Esophagus squamous epithelium (tissue), 4 donors: Measurements from ENCODE around the gene FBXL7.

Source experiments
- POLR2A ChIP-seq, 4 donors: fragments of 450-650 bp; IDR thresholded peaks; one replicate each; pipeline ENCODE4 v1.6.1; 2017; ENCODE audit warnings: antibody characterized with exemption in 4 of 4, mild to moderate bottlenecking in 4 of 4, moderate library complexity in 3 of 4
- TF ChIP-seq, protein P1 (sequence below), 6 experiments: fragments of 450-650 bp in 4 of 6; fragments of 200-600 bp in 2 of 6; sonication (generic) in 2 of 6; IDR thresholded peaks; one replicate each; pipeline ENCODE4 v1.5.1; 2016 to 2019; ENCODE audit warnings: antibody characterized with exemption in 6 of 6, mild to moderate bottlenecking in 4 of 6, moderate library complexity in 4 of 6

DNA sequence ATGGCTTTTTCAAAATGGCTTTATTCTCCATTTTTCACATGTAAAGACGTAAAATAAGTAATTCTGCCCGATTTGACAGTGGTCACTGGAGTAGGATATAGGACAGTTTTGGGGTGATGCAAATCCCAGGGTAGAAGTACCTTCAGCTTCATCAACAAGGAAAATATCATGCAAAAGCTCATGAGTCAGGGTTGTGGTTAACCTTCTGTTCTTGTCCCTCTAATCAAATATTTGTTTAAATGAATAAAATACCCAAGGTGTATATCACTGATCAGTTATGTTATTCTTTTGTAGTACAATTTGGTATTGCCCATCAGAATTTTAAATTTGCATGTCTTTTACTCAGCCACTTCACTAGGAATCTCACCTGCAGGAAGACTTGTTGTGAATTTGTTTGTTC lies 40.0 kb downstream of the FBXL7 start:
- no peak for TF ChIP-seq POLR2A (IDR thresholded peaks at IDR 0.05)
- TF ChIP-seq, protein P1, sequence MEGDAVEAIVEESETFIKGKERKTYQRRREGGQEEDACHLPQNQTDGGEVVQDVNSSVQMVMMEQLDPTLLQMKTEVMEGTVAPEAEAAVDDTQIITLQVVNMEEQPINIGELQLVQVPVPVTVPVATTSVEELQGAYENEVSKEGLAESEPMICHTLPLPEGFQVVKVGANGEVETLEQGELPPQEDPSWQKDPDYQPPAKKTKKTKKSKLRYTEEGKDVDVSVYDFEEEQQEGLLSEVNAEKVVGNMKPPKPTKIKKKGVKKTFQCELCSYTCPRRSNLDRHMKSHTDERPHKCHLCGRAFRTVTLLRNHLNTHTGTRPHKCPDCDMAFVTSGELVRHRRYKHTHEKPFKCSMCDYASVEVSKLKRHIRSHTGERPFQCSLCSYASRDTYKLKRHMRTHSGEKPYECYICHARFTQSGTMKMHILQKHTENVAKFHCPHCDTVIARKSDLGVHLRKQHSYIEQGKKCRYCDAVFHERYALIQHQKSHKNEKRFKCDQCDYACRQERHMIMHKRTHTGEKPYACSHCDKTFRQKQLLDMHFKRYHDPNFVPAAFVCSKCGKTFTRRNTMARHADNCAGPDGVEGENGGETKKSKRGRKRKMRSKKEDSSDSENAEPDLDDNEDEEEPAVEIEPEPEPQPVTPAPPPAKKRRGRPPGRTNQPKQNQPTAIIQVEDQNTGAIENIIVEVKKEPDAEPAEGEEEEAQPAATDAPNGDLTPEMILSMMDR (IDR thresholded peaks at IDR 0.05), result no peak
